Loucy (cell line): ENCODE data around the gene RABAC1.

Source experiments
- CTCF ChIP-seq: fragments of 200-600 bp; sonication (generic); conservative IDR thresholded peaks from 2 replicates; pipeline ENCODE4 v1.5.1; 2014; ENCODE audit warnings: mild to moderate bottlenecking, antibody characterized with exemption, low read length
- EZH2phosphoT487 ChIP-seq: fragments of 200-600 bp; IDR thresholded peaks from 2 replicates; pipeline ENCODE4 v1.6.1; 2018; ENCODE audit warnings: antibody characterized with exemption, mild to moderate bottlenecking, moderate library complexity, borderline replicate concordance

- TF ChIP-seq CTCF (no peak), EZH2phosphoT487 (no peak)
These were observed 1.9 kb upstream of the RABAC1 start for GRCh38 chr19:41960973-41961372.
